ENCODE data around the gene USP6NL.

The USP6NL gene

GRCh38 chr10:11615396-11615795, 3.9 kb upstream of the USP6NL start:
- no peak for DNase-seq

GRCh38 chr10:11612021-11613001, 861 bp upstream of the USP6NL start:
- DNase-seq = no peak

DNA sequence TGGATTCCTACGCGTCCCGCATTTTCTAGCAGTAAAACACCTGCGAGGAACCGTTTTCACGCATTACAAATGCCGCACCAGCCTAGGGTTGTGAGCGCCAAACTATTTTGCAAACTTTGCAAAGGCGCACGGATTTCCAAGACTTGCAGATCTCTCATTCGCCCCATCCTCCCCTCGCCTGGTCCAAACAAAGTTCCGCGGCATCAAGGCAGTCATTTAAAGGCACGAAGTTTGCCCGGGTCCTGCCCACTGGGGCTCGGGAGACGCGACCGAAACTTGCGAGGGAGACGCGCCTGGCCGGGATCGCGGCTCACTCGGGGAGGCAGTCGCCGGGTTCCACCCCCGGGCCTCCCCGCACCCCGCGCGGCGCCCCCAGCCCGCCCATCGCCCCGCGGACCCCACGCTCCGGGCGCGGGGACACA, 613 bp downstream of the USP6NL start:
- DNase-seq = peak; percentile 58

GRCh38 chr10:11610166-11610825, 1.2 kb downstream of the USP6NL start:
- no peak for DNase-seq

DNA sequence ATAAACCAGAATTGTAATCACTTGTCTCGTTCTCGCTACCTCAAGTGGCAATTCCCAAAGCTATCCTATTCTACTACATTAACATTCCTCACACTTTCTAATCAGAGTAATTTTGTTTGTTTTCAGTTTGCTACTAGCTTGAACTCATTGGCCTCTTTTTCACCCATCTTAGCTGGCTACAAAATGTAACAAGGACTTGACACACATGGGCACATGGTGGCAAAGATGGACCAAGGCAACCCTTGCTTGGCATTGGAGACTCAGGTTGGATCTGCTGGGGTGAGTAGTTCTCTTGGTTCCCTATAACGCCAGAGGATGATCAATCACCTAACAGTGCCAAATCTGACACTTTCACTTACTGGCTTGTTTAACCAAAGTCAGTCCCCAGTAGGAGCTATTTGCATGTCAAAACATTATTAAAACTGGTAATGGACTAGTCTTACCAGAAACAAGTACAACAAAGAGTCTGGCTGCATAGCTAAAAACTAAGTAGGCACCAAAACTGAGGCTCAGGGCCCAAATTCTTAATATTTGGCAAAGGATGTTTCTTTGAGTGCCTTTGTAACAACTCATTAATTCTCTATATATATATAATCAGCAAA, 1.9 kb downstream of the USP6NL start:
- no peak for DNase-seq

GRCh38 chr10:11609052-11609451, 2.4 kb downstream of the USP6NL start:
- DNase-seq = no peak

GRCh38 chr10:11608159-11609013, 3.1 kb downstream of the USP6NL start:
- no peak for DNase-seq

DNA sequence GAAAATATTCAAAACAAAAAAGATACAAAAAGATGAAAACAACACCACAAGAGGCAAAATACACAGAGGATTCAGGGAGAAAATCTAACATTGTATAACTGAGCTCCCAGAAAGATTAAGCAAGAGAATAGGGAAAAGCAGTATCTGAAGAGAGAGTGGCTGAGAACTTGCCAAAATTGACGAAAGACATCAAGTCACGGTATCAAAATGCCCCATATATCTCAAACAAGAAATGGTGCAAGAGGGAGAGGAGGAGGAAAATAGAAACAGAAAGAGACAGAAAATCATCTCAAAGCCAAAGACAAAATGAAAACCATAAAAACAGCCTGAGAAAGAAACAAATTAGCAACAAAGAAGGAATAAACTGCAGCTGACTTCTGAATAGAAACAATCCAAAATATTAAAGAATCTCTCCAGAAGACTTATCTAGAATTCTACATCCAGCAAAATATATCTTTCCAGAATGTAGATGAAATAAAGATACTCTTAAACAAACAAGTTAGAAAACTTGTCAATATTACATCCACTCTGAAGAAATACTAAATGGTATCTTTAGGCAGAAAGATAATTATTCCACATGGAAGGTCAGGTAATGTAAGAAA, 5.5 kb downstream of the USP6NL start:
- DNase-seq = no peak

GRCh38 chr10:11604865-11605650, 6.4 kb downstream of the USP6NL start:
- DNase-seq = no peak

GRCh38 chr10:11603741-11604140, 7.7 kb downstream of the USP6NL start:
- no peak for DNase-seq

DNA sequence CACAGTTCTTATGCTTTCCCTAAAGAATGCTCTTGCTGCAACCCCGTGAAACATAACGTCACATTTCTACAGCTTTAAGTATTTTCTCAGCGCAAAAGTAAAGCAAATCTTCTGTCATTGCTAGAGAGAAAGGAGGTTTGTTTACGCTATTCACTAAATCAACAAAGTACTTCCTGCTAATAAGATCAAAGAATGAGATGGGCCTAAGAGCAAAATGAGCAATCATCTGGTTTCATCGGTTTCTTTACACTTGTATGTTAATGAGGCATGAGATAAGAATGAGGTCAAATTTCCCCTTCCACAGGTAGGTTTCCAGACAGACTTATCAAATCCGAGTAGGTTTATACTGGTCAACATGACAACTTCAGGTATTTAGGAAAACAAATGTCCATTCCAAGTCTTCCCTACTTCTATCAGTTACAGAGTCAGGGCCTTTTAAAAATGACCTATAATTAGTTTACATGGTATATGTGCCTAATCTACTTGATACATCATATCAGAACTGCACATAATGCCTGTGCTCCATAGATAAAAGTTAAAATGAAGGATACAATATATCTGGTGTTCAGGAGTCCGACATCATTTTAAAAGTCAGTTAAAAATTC, 8.4 kb downstream of the USP6NL start:
- DNase-seq = no peak

DNA sequence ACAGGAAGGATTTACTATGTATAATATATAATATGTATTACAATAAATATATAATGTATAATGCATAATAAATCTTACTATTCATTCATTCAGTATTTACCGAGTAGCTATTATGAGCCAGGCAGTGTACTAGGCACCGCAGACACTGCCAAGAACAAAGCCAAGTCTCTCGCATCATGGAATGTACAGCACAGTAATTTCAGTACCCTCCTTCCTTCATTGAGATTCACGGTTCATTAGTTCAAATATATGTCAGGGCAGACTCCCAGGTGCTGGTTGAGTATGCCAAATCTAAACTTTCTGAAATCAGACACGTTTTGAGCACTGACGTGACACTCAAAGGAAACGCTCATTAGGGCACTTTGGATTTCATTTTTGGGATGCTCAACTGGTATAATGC, 9.1 kb downstream of the USP6NL start:
- no peak for DNase-seq

DNA sequence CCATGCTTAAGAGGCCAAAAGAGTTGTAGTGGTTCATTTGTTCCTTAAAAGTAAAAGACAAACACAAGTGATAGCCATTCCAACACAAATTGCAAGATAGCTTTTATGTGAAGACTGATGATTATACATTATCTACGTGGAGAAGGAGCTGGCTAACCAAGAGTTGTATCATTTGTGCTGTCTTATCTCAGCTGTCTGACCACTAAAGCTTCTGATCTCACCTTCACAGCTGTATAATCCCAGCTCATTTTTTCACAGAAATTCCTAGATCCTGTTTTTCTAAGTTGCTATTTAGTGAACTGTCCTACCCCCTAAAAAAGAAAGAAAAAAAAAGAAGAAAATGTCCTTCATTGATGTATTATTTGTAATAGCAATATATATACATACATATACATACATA, 9.8 kb downstream of the USP6NL start:
- no peak for DNase-seq

DNA sequence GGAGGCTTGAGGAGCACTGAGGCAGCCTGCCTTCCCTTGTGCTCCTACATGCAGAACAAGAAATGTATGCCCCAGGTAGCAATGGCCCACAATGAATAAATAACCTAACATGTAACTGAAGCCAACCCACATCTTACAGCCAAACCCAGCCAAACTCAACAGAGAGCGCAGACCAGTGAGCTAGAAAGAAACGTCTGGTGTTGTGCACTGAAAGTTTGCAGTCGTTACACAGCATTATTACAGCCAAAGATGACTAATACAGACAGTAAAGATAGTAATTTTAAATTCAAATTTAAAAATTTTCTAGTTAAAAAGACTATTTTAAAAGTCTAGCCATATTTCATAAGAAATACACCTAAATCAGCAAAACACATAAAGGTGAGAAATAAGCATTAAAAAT, 11.2 kb downstream of the USP6NL start:
- no peak for DNase-seq

DNA sequence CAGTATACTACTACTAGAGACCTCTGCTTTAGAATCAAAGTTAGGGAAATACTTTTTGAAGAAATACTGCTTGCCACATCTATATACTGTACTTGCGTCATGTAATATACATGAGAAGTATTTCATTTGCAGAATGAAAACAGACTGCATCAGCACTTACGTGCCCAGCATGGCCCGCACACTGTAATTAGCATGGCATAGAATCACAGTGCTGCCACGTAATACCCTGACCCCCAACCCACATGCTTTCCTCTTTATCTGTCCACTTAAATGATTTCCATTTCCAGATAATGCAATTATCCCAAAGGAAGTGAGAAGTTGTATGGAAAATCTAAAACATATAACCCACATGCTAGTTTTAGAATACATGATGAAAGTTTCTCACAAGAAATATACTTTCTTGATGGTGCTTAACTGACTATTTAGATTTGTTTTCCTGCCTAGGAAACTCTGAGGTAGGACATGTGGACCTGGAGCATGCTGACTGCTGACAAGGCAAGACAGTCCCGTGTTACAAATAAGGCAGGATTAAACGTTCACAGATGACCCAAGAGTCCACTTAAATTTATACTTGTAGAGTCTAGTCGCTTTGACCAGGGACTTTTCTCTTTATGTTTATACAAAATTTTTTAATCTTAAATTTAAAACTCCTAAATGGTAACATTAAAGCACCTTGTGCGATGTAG, 12.6 kb downstream of the USP6NL start:
- DNase-seq = no peak

GRCh38 chr10:11597470-11597869, 14.0 kb downstream of the USP6NL start:
- DNase-seq = no peak

GRCh38 chr10:11595395-11595692, 16.1 kb downstream of the USP6NL start:
- no peak for DNase-seq

GRCh38 chr10:11594589-11595394, 16.7 kb downstream of the USP6NL start:
- DNase-seq = no peak

- no peak for DNase-seq
These were observed 17.8 kb downstream of the USP6NL start for GRCh38 chr10:11593612-11594011.

GRCh38 chr10:11589738-11590137, 21.7 kb downstream of the USP6NL start:
- no peak for DNase-seq

Measured in islet precursor cell (in vitro differentiated cells).